NCI-H146 treated with DMSO at 0.1 percent for 48 hours (cell line): ENCODE data around the gene DRC3.
A peak's percentile ranks its signal among the peaks of the same experiment; 100 is the strongest.

ENCODE experiments used
- DNase-seq: peaks from one replicate; lab custom pipeline; 2025; ENCODE audit not compliant: unreplicated experiment; lab: John Stamatoyannopoulos, UW

The DRC3 gene

GRCh38 chr17:18018411-18018921 is 45.8 kb downstream of the DRC3 start:
- no peak for DNase-seq

GRCh38 chr17:18019838-18020154 is 47.1 kb downstream of the DRC3 start:
- no peak for DNase-seq

GRCh38 chr17:18020971-18021370 is 48.3 kb downstream of the DRC3 start:
- DNase-seq, result no peak

- no peak for DNase-seq
These were observed 48.7 kb downstream of the DRC3 start for GRCh38 chr17:18021372-18021771.

GRCh38 chr17:18025241-18025944 is 52.7 kb downstream of the DRC3 start:
- DNase-seq, result no peak

- no peak for DNase-seq
These were observed 53.5 kb downstream of the DRC3 start for GRCh38 chr17:18025945-18026776.

DNA sequence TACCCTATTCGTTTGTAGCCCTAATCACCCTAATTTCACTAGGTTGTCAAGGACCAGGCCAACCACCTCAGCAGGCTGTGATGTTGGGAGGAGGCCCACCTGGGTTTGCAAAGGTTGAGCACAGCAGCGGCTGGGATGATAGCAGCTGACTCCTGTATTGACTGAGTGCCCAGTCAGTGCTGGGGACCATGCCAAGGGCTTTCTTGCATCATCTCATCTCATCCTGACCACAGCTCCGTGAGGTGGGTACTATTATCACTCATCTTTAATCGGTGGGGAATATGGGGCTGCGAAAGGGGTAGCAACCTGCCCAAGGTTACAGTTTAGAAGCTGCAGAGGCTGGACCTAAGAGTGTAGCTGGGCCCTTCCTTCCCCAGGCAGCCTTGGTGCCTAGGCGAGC is 54.6 kb downstream of the DRC3 start:
- DNase-seq, result peak; percentile 29

DNA sequence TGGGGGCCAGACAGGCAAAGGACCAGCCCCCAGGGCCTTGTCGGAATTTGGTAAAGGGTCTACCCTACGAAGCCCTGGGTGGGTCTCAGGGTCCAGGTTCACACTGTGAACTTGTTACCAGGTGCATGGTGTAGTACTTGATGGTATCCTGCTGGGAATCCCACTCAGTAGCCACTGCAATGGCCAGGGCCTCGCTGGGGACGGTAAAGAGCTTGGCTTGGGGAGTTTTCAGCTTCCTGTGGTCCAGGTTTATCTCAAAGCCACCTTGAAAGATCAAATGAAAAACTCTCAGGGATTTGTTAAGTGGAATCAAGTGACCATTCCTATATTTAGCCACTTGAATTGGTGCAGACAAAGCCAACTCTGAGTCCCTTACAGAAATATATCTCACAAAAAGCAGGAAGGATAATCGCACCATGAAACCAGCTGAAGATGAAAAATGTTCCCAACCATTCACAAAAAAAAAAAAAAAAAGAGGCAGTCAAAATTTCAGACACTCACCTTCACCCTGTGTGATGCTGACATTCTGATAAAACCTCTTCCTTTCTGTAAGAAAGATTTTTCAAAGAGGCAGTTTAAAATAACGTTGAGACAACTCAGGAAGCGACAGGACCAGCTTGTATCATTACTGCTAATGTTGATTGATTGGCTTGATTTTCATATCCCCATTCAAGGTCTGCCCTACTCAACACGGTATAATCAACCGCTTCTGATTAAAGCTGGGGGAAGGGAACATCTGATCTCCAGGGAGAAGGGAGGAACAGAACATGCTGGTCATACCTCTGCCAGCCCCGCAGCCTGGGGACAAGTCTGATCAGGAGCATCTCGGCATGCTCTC is 55.7 kb downstream of the DRC3 start:
- peak; percentile 88 for DNase-seq

GRCh38 chr17:18028952-18029540 is 56.4 kb downstream of the DRC3 start:
- no peak for DNase-seq

DNA sequence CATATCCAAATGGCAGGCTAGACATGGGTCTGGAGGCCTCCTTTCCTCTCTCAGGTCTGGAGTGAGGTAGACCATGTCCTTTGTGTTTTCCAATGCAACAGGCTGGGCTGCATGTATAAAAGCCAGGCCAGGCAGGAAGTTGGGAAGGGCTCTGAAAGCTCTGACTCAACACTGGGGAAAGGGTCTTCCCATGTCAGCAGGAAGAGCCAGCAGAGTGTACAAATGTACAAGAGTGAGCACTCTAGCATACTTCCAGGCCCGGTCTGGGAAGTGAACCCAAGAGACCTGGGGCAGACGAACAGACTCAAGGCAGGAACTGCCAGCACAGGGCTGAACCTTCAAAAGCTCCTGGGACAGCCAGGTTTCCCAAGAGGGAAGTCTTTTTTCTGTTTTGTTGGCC is 59.3 kb downstream of the DRC3 start:
- DNase-seq, result no peak

DNA sequence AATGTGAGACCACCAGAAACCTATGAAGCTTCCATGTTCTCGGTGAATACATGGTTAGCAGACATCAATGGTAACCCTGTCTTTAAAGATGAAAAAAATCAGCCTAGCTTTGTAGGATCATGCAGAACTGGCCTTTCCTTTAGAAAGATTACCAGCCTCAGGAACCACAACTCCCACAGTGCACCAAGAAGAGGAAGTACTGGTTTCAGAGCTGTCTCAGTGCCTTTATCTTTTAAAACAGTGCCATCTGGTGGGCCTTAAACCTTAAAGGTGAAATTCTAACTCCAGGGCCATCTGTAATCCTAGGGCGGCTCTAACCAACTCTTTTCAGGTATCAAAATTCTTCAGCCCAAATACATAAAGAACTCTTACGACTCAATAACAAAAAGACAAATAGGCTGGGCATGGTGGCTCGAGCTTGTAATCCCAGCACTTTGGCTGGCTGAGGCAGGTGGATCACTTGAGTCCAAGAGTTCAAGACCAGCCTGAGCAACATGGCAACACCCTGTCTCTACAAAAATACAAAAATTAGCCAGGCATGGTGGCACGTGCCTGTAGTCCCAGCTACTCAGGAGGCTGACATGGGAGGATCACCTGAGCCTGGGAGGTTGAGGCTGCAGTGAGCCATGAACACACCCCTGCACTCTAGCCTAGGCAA is 60.9 kb downstream of the DRC3 start:
- DNase-seq, result peak; percentile 76

GRCh38 chr17:18035704-18036103 is 63.0 kb downstream of the DRC3 start:
- no peak for DNase-seq

GRCh38 chr17:18037486-18037885 is 64.8 kb downstream of the DRC3 start:
- no peak for DNase-seq

DNA sequence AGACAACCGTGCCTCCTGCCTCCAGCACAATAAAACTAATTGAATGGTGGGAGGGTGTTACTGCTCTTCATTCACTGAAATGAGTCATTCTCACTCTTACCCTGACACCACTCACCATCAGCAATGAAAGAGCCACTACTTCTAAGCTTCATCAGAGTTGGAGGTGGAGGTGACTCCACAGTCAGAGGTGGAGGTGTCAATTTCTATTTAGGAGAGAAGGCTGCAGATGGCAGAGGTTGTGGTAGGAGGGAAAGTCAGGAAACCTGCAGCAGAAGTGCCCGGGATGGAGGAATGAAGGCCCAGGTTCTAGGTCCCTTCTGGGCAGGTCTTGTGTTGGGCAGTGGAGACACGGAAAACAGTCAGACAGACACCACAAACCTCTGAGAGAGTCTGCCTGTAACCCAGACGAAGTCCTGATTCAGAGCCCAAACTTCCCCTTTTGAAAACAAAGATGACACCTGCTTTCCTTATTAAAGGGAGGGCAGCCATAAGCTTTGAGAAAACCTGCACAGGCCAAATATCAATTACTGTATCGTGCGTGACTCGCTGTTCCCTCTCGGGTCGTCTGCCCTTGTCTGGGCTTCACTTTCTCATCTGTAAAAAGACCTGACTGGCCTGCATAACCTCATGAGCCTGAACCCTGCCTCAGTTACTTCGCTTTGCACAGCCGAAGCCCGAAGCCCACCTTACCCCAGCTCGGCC is 65.6 kb downstream of the DRC3 start:
- DNase-seq, result no peak

- DNase-seq, result peak; percentile 93
These were observed 66.3 kb downstream of the DRC3 start, which contains the start of the genes ATPAF2 and GID4 for GRCh38 chr17:18038861-18039534. Gene ATPAF2 (minus strand): TSS chr17:18039168. CDS start chr17:18039013, 155 bp downstream. Gene GID4 (plus strand): TSS chr17:18039408. CDS start chr17:18039465, 57 bp downstream.

DNA sequence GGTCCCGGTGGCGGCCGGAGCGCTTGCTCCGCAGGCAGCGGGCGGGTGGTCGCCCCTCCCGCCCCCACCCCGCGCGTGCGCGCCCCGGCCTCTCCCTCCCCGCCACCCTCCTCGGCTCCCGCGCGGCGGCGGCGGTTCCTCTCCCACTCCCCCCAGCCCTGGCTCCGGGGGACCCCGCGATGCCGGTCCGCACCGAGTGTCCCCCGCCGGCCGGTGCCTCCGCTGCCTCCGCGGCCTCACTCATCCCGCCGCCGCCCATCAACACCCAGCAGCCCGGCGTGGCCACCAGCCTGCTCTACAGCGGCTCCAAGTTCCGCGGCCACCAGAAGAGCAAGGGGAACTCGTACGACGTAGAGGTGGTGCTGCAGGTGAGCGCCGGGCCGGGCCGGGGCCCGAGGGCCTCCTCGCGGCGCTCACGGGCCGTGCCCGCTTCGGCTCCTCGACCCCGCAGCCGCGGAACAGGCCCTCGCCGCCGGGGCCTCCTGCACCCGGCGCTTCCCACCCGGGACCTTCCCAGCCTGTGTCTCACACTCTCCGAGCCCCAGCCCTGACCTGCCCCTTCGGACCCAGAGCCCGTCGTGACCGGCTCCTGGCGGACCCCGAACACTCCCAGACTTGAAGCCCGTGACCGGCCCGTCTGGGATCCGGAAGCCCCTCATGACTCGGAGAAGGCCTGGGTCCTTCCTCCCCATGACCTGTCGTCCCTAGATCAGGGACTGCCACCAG is 67.0 kb downstream of the DRC3 start:
- no peak for DNase-seq

DNA sequence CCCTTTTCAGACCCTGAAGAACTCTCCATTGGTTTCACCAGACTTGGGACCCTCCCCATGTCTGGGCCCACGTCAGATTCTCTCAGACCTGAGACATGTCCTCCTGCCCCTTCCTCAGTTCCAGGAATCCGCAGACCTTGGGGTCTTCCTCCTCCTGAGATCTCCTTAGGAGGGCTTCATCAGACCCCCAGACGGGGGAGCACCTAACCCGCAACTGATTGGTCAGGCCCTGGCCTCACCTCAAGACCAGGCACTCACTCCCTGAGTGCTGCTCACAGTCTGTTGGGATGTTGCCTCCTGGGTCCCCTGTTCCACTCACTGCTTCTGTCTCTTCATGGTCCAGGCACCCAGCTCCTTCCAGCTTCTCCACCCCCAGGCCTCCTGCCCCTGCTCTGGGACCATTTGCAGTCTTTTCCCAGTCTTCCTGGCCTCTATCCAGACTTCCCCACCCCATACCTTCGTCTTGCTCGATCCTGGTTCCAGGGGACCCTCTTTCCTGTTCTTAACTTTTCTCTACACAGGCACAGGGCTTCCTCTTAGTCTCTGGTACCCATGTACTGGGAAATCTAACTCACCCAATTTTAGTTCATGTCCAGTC is 67.7 kb downstream of the DRC3 start:
- no peak for DNase-seq

GRCh38 chr17:18041776-18042175 is 69.1 kb downstream of the DRC3 start:
- DNase-seq, result no peak
